ENCODE results near the gene SCAPER. TPM values are rescaled to one million over a fixed set of nuclear protein-coding genes. Genes with fewer than 3 reads are reported as not detected.
A peak's percentile ranks its signal among the peaks of the same experiment; 100 is the strongest.

Gene SCAPER
- total and polyA plus RNA-seq, 10 of the 15 experiments (the other 5 are each of a cell fraction or from before 2014, with no cell fraction given), result 1.0 to 7.7 (median 3.9) TPM

DNA sequence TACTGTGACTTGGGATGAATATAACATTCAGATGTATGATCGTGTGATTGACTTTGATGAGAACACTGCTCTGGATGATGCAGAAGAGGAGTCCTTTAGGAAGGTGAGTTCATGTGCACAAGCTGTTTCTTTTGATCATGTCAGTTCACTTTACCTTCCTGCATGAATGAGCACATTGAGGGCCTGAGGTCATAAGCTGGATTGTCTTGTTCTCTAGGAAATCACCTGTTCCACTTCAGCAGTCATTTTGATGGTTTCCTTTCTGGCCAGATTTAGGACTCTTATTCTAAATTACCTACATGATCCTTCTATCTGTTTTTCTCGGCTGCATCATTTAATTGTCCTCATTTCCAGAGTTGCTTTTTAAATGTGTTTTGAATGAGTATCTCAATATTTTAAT, 30.5 kb upstream of the SCAPER start (continued):
- TF ChIP-seq NFXL1 (IDR thresholded peaks at IDR 0.05; ENCODE audit: borderline replicate concordance) (no peak), SP1 (IDR thresholded peaks at IDR 0.05; ENCODE audit: low read depth, low read length) (no peak), BACH1 (IDR thresholded peaks at IDR 0.05; ENCODE audit: borderline replicate concordance) (no peak), NBN (IDR thresholded peaks at IDR 0.05) (no peak), CBX3 (IDR thresholded peaks at IDR 0.05; ENCODE audit: borderline replicate concordance, low read depth) (no peak), IKZF1 (conservative IDR thresholded peaks at IDR 0.05) (0 out of 2 replicates have a peak, but pooled peaks have one; percentile 30), SIX5 (IDR thresholded peaks at IDR 0.05; ENCODE audit: low read depth, low read length, severe bottlenecking) (no peak), POU2F2 (IDR thresholded peaks at IDR 0.05; ENCODE audit: borderline replicate concordance, low read depth, low read length) (no peak), NFYA (IDR thresholded peaks at IDR 0.05; ENCODE audit: borderline replicate concordance, low read depth, low read length) (no peak), RBBP5 (conservative IDR thresholded peaks at IDR 0.05) (no peak), CREB1 (IDR thresholded peaks at IDR 0.05; ENCODE audit: low read depth) (peak; percentile 87), KLF5 (IDR thresholded peaks at IDR 0.05; ENCODE audit: partially characterized antibody) (no peak), TARDBP (IDR thresholded peaks at IDR 0.05; ENCODE audit: borderline replicate concordance) (no peak), HDAC6 (IDR thresholded peaks at IDR 0.05; ENCODE audit: unreplicated experiment) (no peak), ZNF274 (IDR thresholded peaks at IDR 0.05; ENCODE audit: insufficient read depth, insufficient read length) (no peak), SMARCA5 (IDR thresholded peaks at IDR 0.05) (no peak), MYC (IDR thresholded peaks at IDR 0.05; ENCODE audit: insufficient read depth, insufficient read length, insufficient replicate concordance, low read length, severe bottlenecking) (no peak), RUNX3 (IDR thresholded peaks at IDR 0.05; ENCODE audit: low read length) (peak; percentile 72), NRF1 (conservative IDR thresholded peaks at IDR 0.05; ENCODE audit: low read depth, low read length) (no peak), POLR2AphosphoS5 (IDR thresholded peaks at IDR 0.05; ENCODE audit: low read length) (no peak), HCFC1 (IDR thresholded peaks at IDR 0.05; ENCODE audit: low read length) (no peak), REST (IDR thresholded peaks at IDR 0.05; ENCODE audit: low read depth, low read length) (no peak)
- TF ChIP-seq, protein P1, sequence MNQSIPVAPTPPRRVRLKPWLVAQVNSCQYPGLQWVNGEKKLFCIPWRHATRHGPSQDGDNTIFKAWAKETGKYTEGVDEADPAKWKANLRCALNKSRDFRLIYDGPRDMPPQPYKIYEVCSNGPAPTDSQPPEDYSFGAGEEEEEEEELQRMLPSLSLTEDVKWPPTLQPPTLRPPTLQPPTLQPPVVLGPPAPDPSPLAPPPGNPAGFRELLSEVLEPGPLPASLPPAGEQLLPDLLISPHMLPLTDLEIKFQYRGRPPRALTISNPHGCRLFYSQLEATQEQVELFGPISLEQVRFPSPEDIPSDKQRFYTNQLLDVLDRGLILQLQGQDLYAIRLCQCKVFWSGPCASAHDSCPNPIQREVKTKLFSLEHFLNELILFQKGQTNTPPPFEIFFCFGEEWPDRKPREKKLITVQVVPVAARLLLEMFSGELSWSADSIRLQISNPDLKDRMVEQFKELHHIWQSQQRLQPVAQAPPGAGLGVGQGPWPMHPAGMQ (IDR thresholded peaks at IDR 0.05; ENCODE audit: borderline replicate concordance), result no peak
- TF ChIP-seq, protein P2, sequence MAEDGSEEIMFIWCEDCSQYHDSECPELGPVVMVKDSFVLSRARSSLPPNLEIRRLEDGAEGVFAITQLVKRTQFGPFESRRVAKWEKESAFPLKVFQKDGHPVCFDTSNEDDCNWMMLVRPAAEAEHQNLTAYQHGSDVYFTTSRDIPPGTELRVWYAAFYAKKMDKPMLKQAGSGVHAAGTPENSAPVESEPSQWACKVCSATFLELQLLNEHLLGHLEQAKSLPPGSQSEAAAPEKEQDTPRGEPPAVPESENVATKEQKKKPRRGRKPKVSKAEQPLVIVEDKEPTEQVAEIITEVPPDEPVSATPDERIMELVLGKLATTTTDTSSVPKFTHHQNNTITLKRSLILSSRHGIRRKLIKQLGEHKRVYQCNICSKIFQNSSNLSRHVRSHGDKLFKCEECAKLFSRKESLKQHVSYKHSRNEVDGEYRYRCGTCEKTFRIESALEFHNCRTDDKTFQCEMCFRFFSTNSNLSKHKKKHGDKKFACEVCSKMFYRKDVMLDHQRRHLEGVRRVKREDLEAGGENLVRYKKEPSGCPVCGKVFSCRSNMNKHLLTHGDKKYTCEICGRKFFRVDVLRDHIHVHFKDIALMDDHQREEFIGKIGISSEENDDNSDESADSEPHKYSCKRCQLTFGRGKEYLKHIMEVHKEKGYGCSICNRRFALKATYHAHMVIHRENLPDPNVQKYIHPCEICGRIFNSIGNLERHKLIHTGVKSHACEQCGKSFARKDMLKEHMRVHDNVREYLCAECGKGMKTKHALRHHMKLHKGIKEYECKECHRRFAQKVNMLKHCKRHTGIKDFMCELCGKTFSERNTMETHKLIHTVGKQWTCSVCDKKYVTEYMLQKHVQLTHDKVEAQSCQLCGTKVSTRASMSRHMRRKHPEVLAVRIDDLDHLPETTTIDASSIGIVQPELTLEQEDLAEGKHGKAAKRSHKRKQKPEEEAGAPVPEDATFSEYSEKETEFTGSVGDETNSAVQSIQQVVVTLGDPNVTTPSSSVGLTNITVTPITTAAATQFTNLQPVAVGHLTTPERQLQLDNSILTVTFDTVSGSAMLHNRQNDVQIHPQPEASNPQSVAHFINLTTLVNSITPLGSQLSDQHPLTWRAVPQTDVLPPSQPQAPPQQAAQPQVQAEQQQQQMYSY (CRISPR knock-in tag; IDR thresholded peaks at IDR 0.05), result no peak

Measured in GM12878 (cell line).